HEK293 (cell line): ENCODE measurements around the gene LRBA.

Experiments used
- CTCF ChIA-PET: fragments of 350-600 bp; formaldehyde crosslinking; extraction: SDS; loops from one replicate; lab custom pipeline; 2021; ENCODE audit warnings: antibody characterized with exemption; lab: Yijun Ruan, JAX
- POLR2A ChIA-PET: fragments of 300-600 bp; formaldehyde crosslinking; extraction: SDS; loops from one replicate; lab custom pipeline; 2020; ENCODE audit warnings: antibody characterized with exemption, inconsistent platforms; lab: Yijun Ruan, JAX
- H3K27ac ChIP-seq: fragments of 200-500 bp; sonication (Bioruptor generic); 2 replicates; pipeline ENCODE4 v1.5.1; 2014; ENCODE audit warnings: low read depth, low read length, control low read depth, inconsistent platforms; ENCODE audit errors: extremely low read depth
- H3K36me3 ChIP-seq, 2 experiments: fragments of 200-500 bp in 1 of 2; sonication (Bioruptor generic) in 1 of 2; 1 replicate in 1 of 2; 2 replicates in 1 of 2; pipeline ENCODE4 v1.5.1; 2014 to 2017; ENCODE audit warnings: inconsistent platforms in 2 of 2, low read length in 2 of 2; ENCODE audit not compliant: control insufficient read depth in 2 of 2, insufficient read depth in 1 of 2
- H3K4me1 ChIP-seq: fragments of 200-500 bp; sonication (Bioruptor generic); 2 replicates; pipeline ENCODE4 v1.5.1; 2014; ENCODE audit warnings: mild to moderate bottlenecking, low read length, inconsistent platforms; ENCODE audit not compliant: control insufficient read depth, insufficient read depth
- H3K4me3 ChIP-seq: 2 replicates; pipeline ENCODE4 v1.5.1; 2011; ENCODE audit warnings: low read depth, mild to moderate bottlenecking, control low read depth, low read length, moderate library complexity
- H3K9me3 ChIP-seq: fragments of 200-500 bp; sonication (Bioruptor generic); 2 replicates; pipeline ENCODE4 v1.5.1; 2014; ENCODE audit warnings: low read depth, low read length, inconsistent platforms; ENCODE audit not compliant: control insufficient read depth, insufficient read depth
- ATF2 ChIP-seq: fragments of 450-650 bp; formaldehyde crosslinking; IDR thresholded peaks from 2 replicates; pipeline ENCODE4 v1.5.1; 2016; ENCODE audit warnings: missing biosample characterization, missing genetic modification characterization, low read depth
- PBX3 ChIP-seq: sonication (generic); formaldehyde crosslinking; IDR thresholded peaks from 2 replicates; pipeline ENCODE4 v1.8.1; 2022; ENCODE audit warnings: mild to moderate bottlenecking, moderate library complexity, missing genetic modification reagents
- REST ChIP-seq: fragments of 450-650 bp; formaldehyde crosslinking; IDR thresholded peaks from 2 replicates; pipeline ENCODE4 v1.5.1; 2016; ENCODE audit warnings: missing biosample characterization, missing genetic modification characterization
- WT1 ChIP-seq: fragments of 450-650 bp; formaldehyde crosslinking; IDR thresholded peaks from 2 replicates; pipeline ENCODE4 v1.5.1; 2016; ENCODE audit warnings: missing biosample characterization, missing genetic modification characterization
- ZBTB48 ChIP-seq: fragments of 450-650 bp; formaldehyde crosslinking; IDR thresholded peaks from 2 replicates; pipeline ENCODE4 v1.5.1; 2016; ENCODE audit warnings: missing biosample characterization, missing genetic modification characterization
- ZFP3 ChIP-seq: fragments of 450-650 bp; formaldehyde crosslinking; IDR thresholded peaks from 2 replicates; pipeline ENCODE4 v1.5.1; 2016; ENCODE audit warnings: low read depth, missing biosample characterization, missing genetic modification characterization
- ZNF133 ChIP-seq: fragments of 450-650 bp; formaldehyde crosslinking; IDR thresholded peaks from 2 replicates; pipeline ENCODE4 v1.5.1; 2016; ENCODE audit warnings: missing biosample characterization, missing genetic modification characterization
- ZNF157 ChIP-seq: fragments of 450-650 bp; formaldehyde crosslinking; IDR thresholded peaks from 2 replicates; pipeline ENCODE4 v1.5.1; 2016; ENCODE audit warnings: missing biosample characterization, missing genetic modification characterization
- ZNF16 ChIP-seq: fragments of 450-650 bp; formaldehyde crosslinking; IDR thresholded peaks from 2 replicates; pipeline ENCODE4 v1.5.1; 2016; ENCODE audit warnings: low read depth, missing biosample characterization, missing genetic modification characterization
- ZNF248 ChIP-seq: fragments of 450-650 bp; formaldehyde crosslinking; IDR thresholded peaks from 2 replicates; pipeline ENCODE4 v1.5.1; 2017; ENCODE audit warnings: missing biosample characterization, missing genetic modification characterization
- ZNF26 ChIP-seq: fragments of 450-650 bp; formaldehyde crosslinking; IDR thresholded peaks from 2 replicates; pipeline ENCODE4 v1.5.1; 2016; ENCODE audit warnings: missing biosample characterization, missing genetic modification characterization
- ZNF266 ChIP-seq: fragments of 450-650 bp; formaldehyde crosslinking; IDR thresholded peaks from 2 replicates; pipeline ENCODE4 v1.5.1; 2016; ENCODE audit warnings: missing biosample characterization, missing genetic modification characterization, low read depth
- ZNF394 ChIP-seq: fragments of 450-650 bp; formaldehyde crosslinking; IDR thresholded peaks from 2 replicates; pipeline ENCODE4 v1.5.1; 2016; ENCODE audit warnings: missing biosample characterization, missing genetic modification characterization, mild to moderate bottlenecking, moderate library complexity, borderline replicate concordance
- ZNF404 ChIP-seq: fragments of 450-650 bp; formaldehyde crosslinking; IDR thresholded peaks from 2 replicates; pipeline ENCODE4 v1.5.1; 2017; ENCODE audit warnings: missing biosample characterization, missing genetic modification characterization
- ZNF449 ChIP-seq: fragments of 450-650 bp; formaldehyde crosslinking; IDR thresholded peaks from 2 replicates; pipeline ENCODE4 v1.5.1; 2017; ENCODE audit warnings: missing biosample characterization, mild to moderate bottlenecking, missing genetic modification characterization, moderate library complexity
- ZNF529 ChIP-seq: fragments of 450-650 bp; formaldehyde crosslinking; IDR thresholded peaks from 2 replicates; pipeline ENCODE4 v1.5.1; 2017; ENCODE audit warnings: missing genetic modification characterization, missing biosample characterization; ENCODE audit not compliant: insufficient replicate concordance
- ZNF549 ChIP-seq: fragments of 450-650 bp; IDR thresholded peaks from 2 replicates; pipeline ENCODE4 v1.5.1; 2018; ENCODE audit warnings: missing biosample characterization, missing genetic modification characterization, mild to moderate bottlenecking, inconsistent platforms, moderate library complexity
- ZNF560 ChIP-seq: fragments of 450-650 bp; formaldehyde crosslinking; IDR thresholded peaks from 2 replicates; pipeline ENCODE4 v1.5.1; 2017; ENCODE audit warnings: missing biosample characterization, missing genetic modification characterization, borderline replicate concordance
- ZNF76 ChIP-seq: fragments of 450-650 bp; formaldehyde crosslinking; IDR thresholded peaks from 2 replicates; pipeline ENCODE4; 2016; ENCODE audit warnings: low read depth, missing biosample characterization, missing genetic modification characterization, borderline replicate concordance
- ZSCAN16 ChIP-seq: fragments of 450-650 bp; formaldehyde crosslinking; IDR thresholded peaks from 2 replicates; pipeline ENCODE4 v1.5.1; 2016; ENCODE audit warnings: missing biosample characterization, missing genetic modification characterization

The LRBA gene

GRCh38 chr4:150818661-150819060 lies 196.4 kb downstream of the LRBA start:
- Histone ChIP-seq H3K36me3 (no peaks in the 10 kb centered on the region), H3K4me3 (no peak overlapping the region), H3K27ac (no peak overlapping the region), H3K4me1 (no peaks in the 10 kb centered on the region), H3K9me3 (no peaks in the 10 kb centered on the region)
- TF ChIP-seq PBX3 (CRISPR knock-in tag), result no peak
- TF ChIP-seq ZNF529, result no peak
- no peak for TF ChIP-seq ZNF133 (tag by site-specific recombination)
- TF ChIP-seq ZBTB48, result no peak
- no peak for TF ChIP-seq WT1
- TF ChIP-seq ZNF560, result no peak
- no peak for TF ChIP-seq ZNF549
- TF ChIP-seq ZNF266, result no peak
- no peak for TF ChIP-seq ZNF157
- no peak for TF ChIP-seq ATF2 (tag by site-specific recombination)
- no peak for TF ChIP-seq ZNF26 (tag by site-specific recombination)
- TF ChIP-seq ZFP3, result no peak
- no peak for TF ChIP-seq ZNF449 (tag by site-specific recombination)
- TF ChIP-seq ZNF248 (tag by site-specific recombination), result no peak
- TF ChIP-seq ZNF404 (tag by site-specific recombination), result no peak
- TF ChIP-seq ZNF394 (tag by site-specific recombination), result no peak
- TF ChIP-seq ZNF76 (tag by site-specific recombination), result no peak
- no peak for TF ChIP-seq ZSCAN16
- TF ChIP-seq ZNF16 (tag by site-specific recombination), result no peak
- TF ChIP-seq REST, result no peak
- POLR2A ChIA-PET, result no interaction called here
- CTCF ChIA-PET, result interaction anchor here (0.6 kb wide), 1 partner anchor 51 kb away, joined by 3 read pairs; no protein-coding TSS in a partner anchor
